HL-60 (cell line): ENCODE measurements around the gene MPO.

Experiments used
- GABPA ChIP-seq: IDR thresholded peaks from 2 replicates; pipeline ENCODE4 v1.6.1; 2012; ENCODE audit warnings: low read depth
- TF ChIP-seq, protein P1 (sequence below): IDR thresholded peaks from one replicate; pipeline ENCODE4 v1.5.1; 2011; ENCODE audit warnings: low read length, control low read depth, inconsistent platforms; ENCODE audit not compliant: insufficient read depth

DNA sequence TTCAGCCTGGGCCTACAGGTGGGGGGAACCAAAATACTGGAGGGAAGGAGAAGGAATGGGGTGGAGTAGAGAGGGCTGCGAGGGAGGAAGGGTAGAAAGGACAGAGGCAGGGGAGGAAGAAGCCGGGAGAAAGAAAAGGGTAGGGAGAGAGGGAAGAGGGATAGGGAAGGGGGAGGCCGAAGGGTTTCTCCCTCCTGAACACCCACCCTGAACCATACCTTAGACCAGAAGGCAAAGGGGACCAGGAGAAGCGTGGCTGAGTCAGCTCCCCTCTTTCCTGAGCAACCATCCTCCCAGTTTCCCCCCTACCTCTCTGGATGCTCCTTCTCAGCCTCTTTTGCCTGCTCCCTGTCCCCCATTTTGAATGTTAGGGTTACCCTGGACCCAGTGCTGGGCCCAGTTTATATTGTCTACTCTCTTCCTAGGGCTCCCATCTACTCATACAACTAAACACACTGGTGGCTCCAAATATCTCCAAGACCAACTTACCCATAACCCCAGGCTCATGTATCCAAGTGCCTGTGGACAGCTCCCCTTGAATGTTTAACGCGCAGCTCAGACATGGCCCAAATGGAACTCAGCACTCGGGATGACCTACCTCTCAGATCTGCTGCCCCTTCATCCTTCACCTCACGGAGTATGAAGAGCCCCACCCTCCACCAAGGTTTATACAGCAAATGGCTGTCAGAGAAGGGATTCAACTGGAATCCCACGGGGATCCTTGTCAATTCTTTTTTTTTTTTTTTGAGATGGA, 40.0 kb upstream of the MPO start:
- TF ChIP-seq, protein P1, sequence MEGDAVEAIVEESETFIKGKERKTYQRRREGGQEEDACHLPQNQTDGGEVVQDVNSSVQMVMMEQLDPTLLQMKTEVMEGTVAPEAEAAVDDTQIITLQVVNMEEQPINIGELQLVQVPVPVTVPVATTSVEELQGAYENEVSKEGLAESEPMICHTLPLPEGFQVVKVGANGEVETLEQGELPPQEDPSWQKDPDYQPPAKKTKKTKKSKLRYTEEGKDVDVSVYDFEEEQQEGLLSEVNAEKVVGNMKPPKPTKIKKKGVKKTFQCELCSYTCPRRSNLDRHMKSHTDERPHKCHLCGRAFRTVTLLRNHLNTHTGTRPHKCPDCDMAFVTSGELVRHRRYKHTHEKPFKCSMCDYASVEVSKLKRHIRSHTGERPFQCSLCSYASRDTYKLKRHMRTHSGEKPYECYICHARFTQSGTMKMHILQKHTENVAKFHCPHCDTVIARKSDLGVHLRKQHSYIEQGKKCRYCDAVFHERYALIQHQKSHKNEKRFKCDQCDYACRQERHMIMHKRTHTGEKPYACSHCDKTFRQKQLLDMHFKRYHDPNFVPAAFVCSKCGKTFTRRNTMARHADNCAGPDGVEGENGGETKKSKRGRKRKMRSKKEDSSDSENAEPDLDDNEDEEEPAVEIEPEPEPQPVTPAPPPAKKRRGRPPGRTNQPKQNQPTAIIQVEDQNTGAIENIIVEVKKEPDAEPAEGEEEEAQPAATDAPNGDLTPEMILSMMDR, result no peak
- no peak for TF ChIP-seq GABPA
